Ovary (tissue), 9 donors: ENCODE measurements around the gene ELFN1. TPM values are rescaled to one million over a fixed set of nuclear protein-coding genes. Genes with fewer than 3 reads are reported as not detected.

Experiments used
- DNase-seq, 5 donors: peaks; one replicate each; pipeline ENCODE4 v3.0.0-alpha.2; 2019 to 2020
- H3K27ac ChIP-seq, 2 donors: fragments of 200-600 bp; one replicate each; pipeline versions ENCODE4 v1.5.1 to v1.8.0; 2019 to 2022
- H3K27me3 ChIP-seq: fragments of 200-600 bp; one replicate; pipeline ENCODE4 v1.8.0; 2022
- H3K36me3 ChIP-seq: fragments of 200-600 bp; sonication (generic); one replicate; pipeline ENCODE4 v1.5.1; 2019
- H3K4me1 ChIP-seq: one replicate; pipeline ENCODE4 v1.8.1; 2013; ENCODE audit warnings: mild to moderate bottlenecking, moderate library complexity; ENCODE audit not compliant: insufficient read depth
- H3K4me3 ChIP-seq: fragments of 200-600 bp; sonication (generic); one replicate; pipeline ENCODE4 v1.5.1; 2017
- H3K9me3 ChIP-seq, 2 donors: fragments of 200-600 bp in 1 of 2; sonication (generic) in 1 of 2; one replicate each; pipeline versions ENCODE4 v1.5.1 to v1.8.1; 2013 to 2019; ENCODE audit warnings: mild to moderate bottlenecking in 1 of 2, moderate library complexity in 1 of 2
- EP300 ChIP-seq: sonication (generic); formaldehyde crosslinking; IDR thresholded peaks from one replicate; pipeline ENCODE4 v1.6.1; 2017; ENCODE audit warnings: antibody characterized with exemption
- POLR2A ChIP-seq: fragments of 450-650 bp; IDR thresholded peaks from one replicate; pipeline ENCODE4 v1.6.1; 2017; ENCODE audit warnings: antibody characterized with exemption, mild to moderate bottlenecking, moderate library complexity
- WGBS, 3 donors: extraction: QIAGEN DNeasy Blood & Tissue Kit in 1 of 3; methylation state at CpG; one replicate each; pipeline versions ENCODE4 v1.1.5 to v1.1.7; 2013 to 2017; 5-methylcytosine and 5-hydroxymethylcytosine counted together
- intact Hi-C, 4 donors: fragments of 100-400 bp; cut with DNase I; formaldehyde crosslinking; loops; one replicate each; pipeline versions ENCODE4 v1.11.0 to v1.15.1; 2022 to 2023
- polyA plus RNA-seq, 2 donors: library from polyadenylated mRNA; stranded (reverse); fragments of 200-250 nt in 1 of 2; fragments of 350-450 nt in 1 of 2; fragmentation: Illumina TruSeq in 1 of 2; extraction: RNeasy Lipid Tissue Mini Kit (QIAGEN cat#74804) in 1 of 2; gene quantifications; one replicate each; pipeline ENCODE4 v1.2.3, GENCODE V29; 2013 to 2014
- total RNA-seq, 7 donors: library from RNA; depleted of rRNA in 2 of 7; stranded (reverse); fragments of >200 nt in 2 of 7; fragmentation: NEBNext Ultra II Directional in 3 of 7; extraction: Animal tissue kit (Norgen Biotek cat#: 25700) in 3 of 7; gene quantifications; one replicate each; pipeline versions ENCODE4 v1.1.0 to v1.2.4, GENCODE V29; 2016 to 2023
- TF ChIP-seq, protein P1 (sequence below), 3 donors: fragments of 450-650 bp in 2 of 3; fragments of 200-600 bp in 1 of 3; IDR thresholded peaks; one replicate each; pipeline versions ENCODE4 v1.5.1 to v1.8.0; 2016 to 2022; ENCODE audit warnings: antibody characterized with exemption in 3 of 3, mild to moderate bottlenecking in 1 of 3
- donor health status: DM: no; HTN: no; CAD: no; lungs with moderate emphysema.
- donor health status: DM: no; HTN: no; CAD: no.
- donor health status: Bipolar disorder and iron deficiency.
- donor health status: DM: yes; HTN: yes; CAD: no.
- donor health status: DM: no; HTN: no; CAD: no.
- donor health status: DM: yes; HTN: yes; CAD: no.

Gene ELFN1
- total and polyA plus RNA-seq, 9 donors: 0.05 to 1.5 (median 0.60) TPM

DNA sequence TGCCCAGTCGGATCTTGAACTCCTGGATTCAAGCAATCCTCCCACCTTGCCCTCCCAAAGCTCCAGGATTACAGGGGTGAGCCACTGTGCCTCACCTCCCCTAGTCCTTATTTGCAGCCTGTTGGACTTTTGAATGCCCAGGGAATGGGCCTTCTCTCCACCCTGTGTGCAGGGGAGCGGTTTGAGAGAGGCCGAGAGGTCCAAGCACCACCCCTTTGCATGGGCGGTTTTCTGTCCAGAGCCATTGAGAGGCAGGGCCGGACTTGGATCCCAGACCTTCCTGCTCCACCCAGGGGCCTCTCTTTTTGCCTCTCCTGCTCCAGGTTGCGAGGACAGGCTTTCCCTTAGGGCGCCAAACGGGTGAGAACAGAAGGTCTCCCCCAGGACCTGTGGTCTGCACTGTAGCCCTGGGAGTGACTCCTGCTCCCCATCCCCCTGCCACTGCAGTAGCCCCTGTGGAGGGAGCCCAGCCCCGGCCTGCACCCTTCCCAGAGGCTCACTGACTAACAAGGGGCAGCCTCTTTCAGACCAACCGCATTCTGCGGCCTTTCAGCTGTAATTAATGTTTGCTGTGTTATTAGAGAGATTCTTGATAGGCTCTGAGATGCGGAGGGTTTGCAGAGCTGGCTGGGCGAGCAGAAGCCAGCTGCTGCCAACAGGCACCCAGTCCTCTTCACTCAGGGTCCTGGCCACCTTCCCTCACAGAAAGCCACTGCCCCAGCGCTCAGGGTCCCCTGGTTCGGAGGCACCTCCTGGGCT, 57.9 kb downstream of the ELFN1 start:
- Histone ChIP-seq H3K36me3 (no peaks in the 10 kb centered on the region), H3K9me3 (peaks cover 0 to 16% of the 10 kb centered on the region in 2 donors), H3K4me1 (no peaks in the 10 kb centered on the region), H3K27me3 (no peaks in the 10 kb centered on the region), H3K4me3 (no peak overlapping the region), H3K27ac (no peak overlapping the region)
- intact Hi-C loops: no loop called here
- DNase-seq: no peak
- WGBS, 3 donors: 74 to 81% (median 75%) methylated on average over 15 of the region's 15 CpGs
- TF ChIP-seq POLR2A (no peak), EP300 (no peak)
- TF ChIP-seq, protein P1, sequence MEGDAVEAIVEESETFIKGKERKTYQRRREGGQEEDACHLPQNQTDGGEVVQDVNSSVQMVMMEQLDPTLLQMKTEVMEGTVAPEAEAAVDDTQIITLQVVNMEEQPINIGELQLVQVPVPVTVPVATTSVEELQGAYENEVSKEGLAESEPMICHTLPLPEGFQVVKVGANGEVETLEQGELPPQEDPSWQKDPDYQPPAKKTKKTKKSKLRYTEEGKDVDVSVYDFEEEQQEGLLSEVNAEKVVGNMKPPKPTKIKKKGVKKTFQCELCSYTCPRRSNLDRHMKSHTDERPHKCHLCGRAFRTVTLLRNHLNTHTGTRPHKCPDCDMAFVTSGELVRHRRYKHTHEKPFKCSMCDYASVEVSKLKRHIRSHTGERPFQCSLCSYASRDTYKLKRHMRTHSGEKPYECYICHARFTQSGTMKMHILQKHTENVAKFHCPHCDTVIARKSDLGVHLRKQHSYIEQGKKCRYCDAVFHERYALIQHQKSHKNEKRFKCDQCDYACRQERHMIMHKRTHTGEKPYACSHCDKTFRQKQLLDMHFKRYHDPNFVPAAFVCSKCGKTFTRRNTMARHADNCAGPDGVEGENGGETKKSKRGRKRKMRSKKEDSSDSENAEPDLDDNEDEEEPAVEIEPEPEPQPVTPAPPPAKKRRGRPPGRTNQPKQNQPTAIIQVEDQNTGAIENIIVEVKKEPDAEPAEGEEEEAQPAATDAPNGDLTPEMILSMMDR (IDR thresholded peaks at IDR 0.05): no peak

DNA sequence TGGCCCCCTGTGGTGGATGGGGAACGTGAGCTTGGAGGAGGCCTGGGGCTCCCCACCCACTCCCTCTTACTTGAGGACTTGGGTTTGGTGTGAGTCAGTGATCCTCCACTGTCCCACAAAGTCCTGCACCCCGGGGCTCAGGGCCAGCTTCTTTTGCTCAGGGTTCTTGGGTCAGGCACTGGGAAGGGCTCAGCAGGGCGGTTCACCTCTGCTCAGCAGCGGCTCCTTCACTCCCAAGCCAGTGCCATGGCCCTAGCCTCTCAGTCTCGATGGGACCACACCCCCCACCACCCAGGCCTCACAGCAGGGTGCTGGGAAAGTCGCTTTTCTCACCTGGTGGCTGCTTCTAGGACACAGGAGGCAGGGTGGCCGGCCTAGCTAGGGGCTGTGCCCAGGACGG, 59.1 kb downstream of the ELFN1 start:
- Histone ChIP-seq H3K36me3 (no peaks in the 10 kb centered on the region), H3K27me3 (no peaks in the 10 kb centered on the region), H3K9me3 (peaks cover 0 to 12% of the 10 kb centered on the region in 2 donors), H3K4me1 (no peaks in the 10 kb centered on the region), H3K4me3 (no peak overlapping the region), H3K27ac (no peak overlapping the region)
- intact Hi-C loops: no loop called here
- no peak for DNase-seq
- WGBS, 3 donors: 95 to 99% (median 97%) methylated on average over 8 of the region's 8 CpGs
- no peak for TF ChIP-seq EP300
- TF ChIP-seq POLR2A: no peak
- TF ChIP-seq, protein P1 (IDR thresholded peaks at IDR 0.05): no peak

DNA sequence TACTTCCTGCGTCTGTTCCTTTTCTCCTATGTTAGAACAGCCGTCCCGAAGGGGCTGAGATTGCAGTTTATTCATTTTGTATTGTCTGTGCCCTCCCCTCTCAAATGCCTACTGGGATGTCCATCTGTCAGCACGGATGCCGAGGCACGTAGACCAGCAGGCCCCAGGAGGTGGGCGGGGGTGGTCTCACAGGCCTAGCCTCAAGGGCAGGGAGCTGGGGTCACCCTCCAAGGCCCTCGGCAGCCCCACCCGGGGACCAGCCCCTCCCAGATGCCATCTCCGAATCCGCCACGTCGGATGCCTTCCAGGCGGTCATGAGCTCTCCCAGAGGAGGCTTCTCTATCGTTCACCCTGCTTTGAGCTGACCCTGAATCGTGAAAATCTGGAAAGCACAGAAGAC, 59.7 kb downstream of the ELFN1 start:
- no peak overlapping the region for H3K27ac ChIP-seq
- H3K9me3 ChIP-seq: peaks cover 0 to 12% of the 10 kb centered on the region in 2 donors
- intact Hi-C loops: no loop called here
- H3K4me1 ChIP-seq: no peaks in the 10 kb centered on the region
- 91 to 94% (median 93%) methylated on average over 16 of the region's 16 CpGs for WGBS, 3 donors
- no peak overlapping the region for H3K4me3 ChIP-seq
- H3K36me3 ChIP-seq: no peaks in the 10 kb centered on the region
- no peaks in the 10 kb centered on the region for H3K27me3 ChIP-seq
- TF ChIP-seq, protein P1 (IDR thresholded peaks at IDR 0.05): no peak
- DNase-seq: no peak

DNA sequence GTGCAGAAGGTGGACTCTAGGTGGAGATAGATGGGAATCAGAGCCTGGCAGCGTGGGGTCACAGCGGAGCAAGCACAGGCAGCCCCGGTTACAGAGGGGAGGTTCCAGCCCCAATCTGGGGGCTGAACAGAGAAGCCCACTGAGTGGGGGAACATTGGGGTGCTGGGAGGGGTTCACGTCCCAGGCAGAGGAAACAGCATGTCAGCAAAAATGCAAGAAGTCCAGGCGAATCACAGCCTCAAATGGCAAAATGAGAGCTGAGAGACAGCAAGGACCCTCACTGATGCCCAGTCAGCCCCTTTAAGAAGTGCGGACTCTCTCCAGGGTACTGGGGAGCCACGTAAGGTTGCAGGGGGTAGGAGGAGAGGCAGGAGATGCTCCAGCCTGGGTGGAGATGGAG, 62.0 kb downstream of the ELFN1 start:
- WGBS, 3 donors: 85 to 90% (median 86%) methylated on average over 7 of the region's 7 CpGs
- Histone ChIP-seq H3K4me1 (no peaks in the 10 kb centered on the region), H3K27me3 (no peaks in the 10 kb centered on the region), H3K4me3 (no peak overlapping the region), H3K36me3 (no peaks in the 10 kb centered on the region), H3K27ac (no peak overlapping the region), H3K9me3 (peaks cover 0 to 12% of the 10 kb centered on the region in 2 donors)
- TF ChIP-seq EP300 (no peak), POLR2A (no peak)
- TF ChIP-seq, protein P1 (IDR thresholded peaks at IDR 0.05): no peak
- intact Hi-C loops: no loop called here
- no peak for DNase-seq
